WTC11 (cell line): ENCODE results near the gene TMEFF2.

ENCODE experiments used
- AFF4 ChIP-seq: sonication (generic); formaldehyde crosslinking; IDR thresholded peaks from 2 replicates; pipeline ENCODE4 v1.8.1; 2023; ENCODE audit warnings: mild to moderate bottlenecking, missing genetic modification reagents, borderline replicate concordance
- CTCF ChIP-seq: fragments of 200-600 bp; IDR thresholded peaks from 2 replicates; pipeline ENCODE4 v1.8.0; 2022; ENCODE audit warnings: antibody characterized with exemption
- ELF4 ChIP-seq: sonication (generic); formaldehyde crosslinking; IDR thresholded peaks from 2 replicates; pipeline ENCODE4 v1.8.1; 2022; ENCODE audit warnings: low read depth, mild to moderate bottlenecking, moderate library complexity, missing genetic modification reagents
- NFYB ChIP-seq: sonication (generic); formaldehyde crosslinking; conservative IDR thresholded peaks from 2 replicates; pipeline ENCODE4 v1.8.0; 2022; ENCODE audit warnings: low read depth, missing genetic modification reagents
- USF2 ChIP-seq: sonication (generic); formaldehyde crosslinking; IDR thresholded peaks from 2 replicates; pipeline ENCODE4 v1.8.1; 2023; ENCODE audit warnings: mild to moderate bottlenecking, missing genetic modification reagents, moderate library complexity
- ZNF121 ChIP-seq: sonication (generic); formaldehyde crosslinking; IDR thresholded peaks from 2 replicates; pipeline ENCODE4 v1.8.0; 2023; ENCODE audit warnings: missing genetic modification reagents
- ZNF423 ChIP-seq: fragments of 250-450 bp; sonication (Bioruptor Pico); IDR thresholded peaks from 2 replicates; pipeline ENCODE4 v2.1.2; 2022; ENCODE audit warnings: mild to moderate bottlenecking, moderate library complexity

- TF ChIP-seq ELF4 (no peak), CTCF (no peak), USF2 (CRISPR knock-in tag) (no peak), ZNF423 (CRISPR knock-in tag) (no peak), NFYB (no peak), AFF4 (CRISPR knock-in tag) (no peak), ZNF121 (CRISPR knock-in tag) (no peak)
Observed at GRCh38 chr2:191917967-191918651, 276.6 kb downstream of the TMEFF2 start.
